Skin epidermis (tissue), 12 donors: ENCODE measurements around the gene FRA10AC1.
"Not testable (repeated sequence)": the region's sequence is repeated elsewhere in the genome, so short reads cannot be mapped to it uniquely, and the experiment has no call there.

Source experiments
- H3K27ac ChIP-seq, 21 experiments: fragments of 200-600 bp; sonication (generic) in 11 of 21; one replicate each; pipeline ENCODE4 v1.5.0; 2020; ENCODE audit warnings: mild to moderate bottlenecking in 3 of 21, inconsistent platforms in 2 of 21, moderate library complexity in 2 of 21
- H3K4me3 ChIP-seq, 7 experiments: fragments of 200-600 bp; sonication (generic) in 2 of 7; one replicate each; pipeline ENCODE4 v1.5.0; 2020; ENCODE audit warnings: inconsistent platforms in 2 of 7, mild to moderate bottlenecking in 2 of 7, moderate library complexity in 1 of 7

Gene FRA10AC1

DNA sequence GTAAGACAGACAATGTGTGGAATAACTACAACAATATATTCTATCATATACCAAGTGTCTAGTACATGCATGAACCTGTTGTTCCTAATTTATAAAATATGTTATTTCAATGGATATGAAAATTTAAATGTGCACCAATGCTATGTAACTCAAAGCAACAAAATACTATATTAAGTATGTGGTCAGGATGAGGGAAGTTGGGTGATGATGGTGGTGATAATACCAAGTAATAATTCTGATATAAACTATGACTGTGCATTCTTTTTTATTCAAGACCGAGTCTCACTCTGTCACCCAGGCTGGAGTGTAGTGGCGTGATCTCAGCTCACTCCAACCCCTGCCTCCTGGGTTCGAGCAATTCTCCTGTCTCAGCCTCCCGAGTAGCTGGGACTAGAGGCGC, 2.1 kb upstream of the FRA10AC1 start:
- no peak overlapping the region for H3K4me3 ChIP-seq
- H3K27ac ChIP-seq = no peak overlapping the region

DNA sequence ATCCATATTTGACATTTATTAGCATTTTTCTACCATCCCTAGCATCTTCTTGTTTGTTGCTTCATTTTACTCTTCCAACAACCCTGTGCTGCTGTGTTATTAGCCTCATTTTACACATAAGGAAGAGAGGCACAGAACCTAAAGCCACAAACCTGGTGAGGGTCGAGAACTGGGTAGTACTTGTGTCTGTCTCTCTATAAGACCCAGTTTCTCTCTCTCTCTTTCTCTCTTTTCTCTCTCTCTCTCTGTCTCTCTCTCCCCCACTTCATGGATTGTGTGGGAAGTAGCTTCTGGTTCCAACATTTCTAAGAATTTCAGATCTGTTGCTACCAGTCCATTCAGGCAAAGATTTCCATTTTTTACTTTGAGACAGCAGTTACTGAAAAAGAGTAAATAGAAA, 1.4 kb upstream of the FRA10AC1 start:
- Histone ChIP-seq H3K27ac (no peak overlapping the region), H3K4me3 (peak overlapping the region in 1 of 7 experiments; percentile 74)

DNA sequence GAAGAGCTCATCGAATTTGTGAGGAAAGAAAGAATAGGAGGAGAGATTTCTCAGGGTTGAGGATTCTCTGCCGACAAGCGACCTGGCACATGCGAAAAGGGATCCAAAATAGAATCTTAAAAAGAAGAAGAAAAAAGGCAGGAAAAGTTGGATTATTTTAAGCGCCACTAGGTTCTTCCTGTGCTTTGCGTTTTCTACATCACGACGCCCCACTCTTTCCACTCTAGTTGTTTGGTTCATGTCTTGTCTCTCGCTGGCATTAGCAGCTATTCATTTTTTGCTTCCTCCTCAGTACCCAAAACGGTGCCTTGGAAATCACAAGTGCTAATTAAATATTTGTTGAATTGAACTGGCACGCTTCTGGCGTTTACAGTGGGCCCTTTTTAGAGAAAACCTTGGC, 674 bp upstream of the FRA10AC1 start:
- peak overlapping the region; percentile 43 to 74 (median 66) for H3K4me3 ChIP-seq
- peak overlapping the region in 20 of 21 experiments; percentile 53 to 92 (median 86) for H3K27ac ChIP-seq

DNA sequence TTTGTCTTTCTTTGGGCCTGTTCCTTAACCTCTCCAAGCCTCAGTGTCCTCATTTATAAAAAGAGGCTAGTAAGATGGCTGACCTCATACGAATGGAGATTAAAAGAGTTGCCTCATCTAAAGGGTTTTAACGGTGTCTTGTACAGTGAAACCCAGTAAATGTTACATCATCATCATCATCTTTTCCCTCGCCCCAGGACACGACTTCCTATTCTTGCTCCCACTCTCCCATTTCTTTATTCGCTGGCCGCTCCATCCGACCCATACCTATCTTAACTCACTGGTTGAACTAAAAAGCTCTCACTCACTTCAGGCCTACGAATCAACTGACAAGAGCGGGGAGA, 554 bp downstream of the FRA10AC1 start:
- H3K27ac ChIP-seq = peak overlapping the region; percentile 38 to 92 (median 86)

DNA sequence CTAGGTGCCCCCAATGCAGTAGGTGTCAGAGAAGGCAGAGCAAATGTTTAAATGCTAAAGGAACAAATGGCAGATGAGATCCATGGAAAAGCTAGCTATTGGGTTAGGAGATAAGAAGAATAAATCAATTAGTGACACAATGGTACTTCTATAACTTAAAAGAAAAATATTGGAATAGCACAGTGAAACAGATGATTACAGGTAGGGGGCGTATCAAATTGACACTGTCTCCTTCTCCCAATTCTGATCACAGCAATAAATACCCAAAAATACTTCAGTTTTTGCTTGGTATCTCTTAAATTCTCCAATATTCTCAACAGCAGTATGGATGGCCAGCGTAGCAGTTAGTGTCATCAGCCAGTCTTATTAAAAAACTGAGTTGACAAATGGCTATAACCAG, 5.2 kb downstream of the FRA10AC1 start:
- H3K4me3 ChIP-seq = no peak overlapping the region
- no peak overlapping the region for H3K27ac ChIP-seq

More for the DNA sequence above, 554 bp downstream of the FRA10AC1 start:
- H3K4me3 ChIP-seq = peak overlapping the region; percentile 43 to 74 (median 66)

DNA sequence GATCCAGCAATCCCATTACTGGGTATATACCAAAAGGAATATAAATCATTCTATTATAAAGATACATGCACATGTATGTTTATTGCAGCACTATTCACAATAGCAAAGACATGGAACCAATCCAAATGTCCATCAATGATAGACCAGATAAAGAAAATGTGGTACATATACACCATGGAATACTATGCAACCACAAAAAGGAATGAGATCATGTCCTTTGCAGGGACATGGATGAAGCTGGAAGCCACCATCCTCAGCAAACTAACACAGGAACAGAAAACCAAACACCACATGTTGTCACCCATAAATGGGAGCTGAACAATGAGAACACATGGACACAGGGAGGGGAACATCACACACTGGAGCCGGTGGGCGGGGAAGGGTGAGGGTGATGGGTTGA, 5.8 kb downstream of the FRA10AC1 start:
- H3K27ac ChIP-seq, H3K4me3 ChIP-seq: not testable (repeated sequence)

DNA sequence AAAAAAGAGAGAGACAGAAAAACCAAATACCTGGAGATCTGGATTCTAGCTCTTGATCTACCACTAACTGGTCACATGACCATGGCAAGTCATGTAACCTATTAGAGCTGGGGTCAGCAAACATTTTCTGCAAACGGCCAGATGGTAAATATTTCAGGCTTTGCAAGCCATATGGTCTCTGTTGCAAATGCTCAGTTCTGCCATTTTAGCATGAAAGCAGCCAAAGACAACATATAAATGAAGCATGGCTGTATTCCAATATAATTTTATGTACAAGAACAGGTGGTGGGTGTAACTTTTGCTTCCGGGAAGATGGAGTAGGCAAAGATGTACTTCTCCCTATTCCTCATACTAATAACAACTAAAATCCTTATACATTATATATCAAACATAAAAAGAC, 6.7 kb downstream of the FRA10AC1 start:
- Histone ChIP-seq H3K4me3 (no peak overlapping the region), H3K27ac (no peak overlapping the region)

DNA sequence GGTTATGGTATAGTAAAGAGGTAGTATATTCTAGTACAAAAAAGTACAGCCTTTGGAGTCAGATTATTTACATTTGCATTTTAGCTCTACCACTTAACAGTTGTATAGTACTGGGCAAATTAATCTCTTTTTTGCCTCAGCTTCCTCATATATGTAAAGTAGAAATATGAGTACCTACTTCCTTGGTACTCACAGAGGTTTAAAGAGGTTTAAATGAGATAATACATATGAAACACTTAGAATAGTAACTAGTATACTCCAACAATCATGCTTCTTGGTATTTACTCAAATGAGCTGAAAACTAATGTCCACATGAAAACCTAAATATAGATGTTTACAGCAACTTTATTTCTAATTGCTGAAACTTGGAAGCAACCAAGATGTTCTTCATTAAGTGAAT, 14.7 kb downstream of the FRA10AC1 start:
- Histone ChIP-seq H3K27ac (no peak overlapping the region), H3K4me3 (no peak overlapping the region)

DNA sequence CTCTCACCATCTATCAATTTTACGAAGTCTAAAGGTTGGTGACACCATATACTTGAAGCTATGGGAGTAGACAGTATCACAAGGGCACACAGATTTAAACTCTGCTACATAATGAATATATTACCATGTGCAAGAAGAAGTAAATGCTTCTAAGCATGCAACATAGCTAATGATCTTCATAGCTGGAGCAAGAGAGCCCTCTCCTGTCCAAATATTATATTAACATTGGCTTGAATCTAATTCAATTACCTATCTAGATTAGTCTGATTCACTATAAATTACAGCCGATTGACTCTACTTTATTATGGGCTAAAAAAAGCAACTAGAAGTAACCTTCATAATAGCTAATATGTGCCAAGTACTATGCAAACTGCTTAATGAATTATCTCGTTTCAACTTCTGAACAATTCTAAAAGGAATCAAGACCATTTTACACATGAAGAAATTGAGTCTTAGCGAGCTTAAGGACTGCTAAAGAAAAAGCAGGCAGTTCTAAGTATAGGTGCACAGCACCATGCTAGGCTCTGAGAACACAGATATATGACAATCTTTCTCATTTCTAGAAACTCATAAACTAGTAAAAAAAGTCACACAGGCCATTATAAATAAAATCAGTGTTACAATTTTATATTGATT, 21.9 kb downstream of the FRA10AC1 start:
- Histone ChIP-seq H3K27ac (no peak overlapping the region), H3K4me3 (no peak overlapping the region)

DNA sequence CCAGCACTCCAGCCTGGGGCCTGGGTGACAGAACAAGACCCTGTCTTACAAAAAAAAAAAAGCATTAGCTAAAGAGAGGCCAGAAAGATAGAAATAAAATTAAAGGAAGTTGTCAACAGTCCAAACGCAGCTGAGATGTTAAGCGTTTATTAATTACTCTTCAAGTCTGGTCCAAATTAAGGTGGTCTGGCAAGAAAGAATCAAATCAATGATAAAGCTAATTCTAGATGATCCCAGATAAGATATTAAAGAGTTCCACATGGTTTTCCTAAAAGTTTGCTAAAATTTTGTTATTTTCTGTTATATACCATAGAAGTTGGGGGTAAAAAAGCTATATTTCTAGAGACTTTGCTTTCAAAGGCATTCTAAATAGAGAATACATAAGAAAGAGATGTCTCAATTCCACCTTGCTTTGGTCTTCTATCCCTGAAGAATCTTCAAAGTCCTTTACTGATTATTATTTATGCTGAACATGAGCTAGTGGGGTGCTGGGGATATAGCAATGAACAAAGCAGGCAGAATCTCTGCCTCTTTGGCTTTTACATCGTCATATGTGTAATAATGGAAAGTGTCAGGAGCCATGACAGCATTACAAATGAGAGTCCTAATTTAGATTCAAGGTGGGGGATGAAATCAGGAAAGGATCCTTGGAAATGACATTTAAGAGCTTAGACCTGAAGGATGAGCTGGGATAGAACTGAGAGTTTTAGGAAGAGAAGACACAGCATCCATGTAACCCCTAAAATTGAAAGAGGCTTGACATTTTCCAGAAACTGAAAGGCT, 23.4 kb downstream of the FRA10AC1 start:
- Histone ChIP-seq H3K4me3 (no peak overlapping the region), H3K27ac (no peak overlapping the region)

DNA sequence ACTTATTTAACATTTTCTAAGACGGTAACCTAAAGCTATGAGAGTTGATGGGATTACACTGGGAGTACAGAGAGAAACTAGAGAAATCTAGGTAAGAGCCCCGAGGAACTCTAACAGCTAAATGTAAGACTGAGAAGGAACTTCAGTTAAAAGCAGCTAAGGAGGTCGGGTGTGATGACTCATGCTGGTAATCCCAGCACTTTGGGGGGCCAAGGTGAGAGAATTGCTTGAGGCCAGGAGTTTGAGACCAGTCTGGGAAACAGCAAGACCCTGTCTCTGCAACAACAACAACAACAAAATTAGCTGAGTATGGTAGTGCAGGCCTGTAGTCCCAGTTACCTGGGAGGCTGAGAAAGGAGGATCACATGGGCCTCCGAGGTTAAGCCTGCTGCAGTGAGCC, 24.0 kb downstream of the FRA10AC1 start:
- no peak overlapping the region for H3K27ac ChIP-seq
- no peak overlapping the region for H3K4me3 ChIP-seq

DNA sequence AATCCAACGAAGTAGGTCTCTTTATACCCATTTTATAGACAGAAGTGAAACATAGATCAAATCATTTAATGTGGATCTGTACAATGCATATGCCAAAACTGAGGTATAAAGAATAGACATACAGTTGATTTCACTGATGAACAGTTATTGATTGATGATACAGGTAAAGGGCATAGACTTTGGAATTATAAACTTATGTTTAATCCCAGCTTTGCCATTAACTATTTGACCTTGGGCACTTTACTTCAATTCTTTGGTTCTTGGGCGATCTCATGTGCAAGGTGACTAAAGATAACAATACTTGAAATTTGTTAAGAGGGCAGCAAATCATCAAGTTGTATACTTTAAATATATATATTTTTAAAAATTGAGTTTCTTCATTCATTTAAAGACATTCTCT, 28.6 kb downstream of the FRA10AC1 start:
- H3K4me3 ChIP-seq = no peak overlapping the region

DNA sequence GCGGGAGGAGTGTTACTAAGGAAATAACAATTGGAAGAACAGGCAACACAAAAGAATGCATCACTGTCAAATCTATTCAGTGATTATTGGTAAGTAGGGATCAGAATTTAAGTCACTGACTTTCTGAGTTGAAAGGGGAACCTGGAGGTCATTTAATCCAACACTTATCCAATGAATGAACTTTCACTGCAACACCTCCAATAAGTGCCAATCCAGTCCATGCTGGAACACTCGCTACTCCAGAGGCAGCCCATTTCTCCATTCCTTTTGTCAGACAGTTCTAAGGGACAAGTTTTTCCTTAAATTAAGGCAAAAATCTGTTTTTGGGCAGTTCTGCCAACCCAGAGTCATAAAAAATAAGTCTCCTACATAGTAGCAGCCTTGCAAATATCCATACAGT, 29.5 kb downstream of the FRA10AC1 start:
- Histone ChIP-seq H3K4me3 (no peak overlapping the region), H3K27ac (no peak overlapping the region)

More for the DNA sequence above, 28.6 kb downstream of the FRA10AC1 start:
- no peak overlapping the region for H3K27ac ChIP-seq

DNA sequence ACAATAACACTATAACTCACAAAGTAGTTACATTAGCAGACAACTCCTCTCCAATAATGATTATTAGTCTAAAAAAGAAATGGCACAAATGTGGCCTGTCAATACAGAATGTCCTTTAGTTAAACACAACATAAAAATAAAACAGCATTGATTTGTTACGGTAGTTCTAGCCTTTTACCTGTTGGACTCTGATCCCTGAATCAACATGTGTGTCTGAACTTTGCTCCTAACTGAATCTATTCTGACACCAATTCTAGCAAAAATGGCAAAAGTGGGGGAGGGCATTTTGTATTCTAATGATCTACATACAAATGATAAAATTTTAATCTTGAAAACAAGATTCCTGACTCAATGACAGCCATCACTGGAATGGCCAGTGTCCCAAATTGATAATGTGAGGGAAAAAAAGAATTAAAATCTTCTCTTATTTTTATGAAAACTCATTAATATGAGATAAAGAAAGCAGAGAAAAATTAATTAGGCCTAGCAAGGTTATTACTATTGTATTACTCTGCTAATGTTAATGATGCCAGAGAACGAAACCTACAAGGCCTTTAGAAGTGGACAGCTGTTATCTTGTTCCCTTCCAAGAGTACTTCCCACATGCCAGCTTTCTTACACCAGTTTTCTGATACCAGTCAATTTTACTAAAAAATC, 30.2 kb downstream of the FRA10AC1 start:
- no peak overlapping the region for H3K27ac ChIP-seq
- H3K4me3 ChIP-seq = no peak overlapping the region

DNA sequence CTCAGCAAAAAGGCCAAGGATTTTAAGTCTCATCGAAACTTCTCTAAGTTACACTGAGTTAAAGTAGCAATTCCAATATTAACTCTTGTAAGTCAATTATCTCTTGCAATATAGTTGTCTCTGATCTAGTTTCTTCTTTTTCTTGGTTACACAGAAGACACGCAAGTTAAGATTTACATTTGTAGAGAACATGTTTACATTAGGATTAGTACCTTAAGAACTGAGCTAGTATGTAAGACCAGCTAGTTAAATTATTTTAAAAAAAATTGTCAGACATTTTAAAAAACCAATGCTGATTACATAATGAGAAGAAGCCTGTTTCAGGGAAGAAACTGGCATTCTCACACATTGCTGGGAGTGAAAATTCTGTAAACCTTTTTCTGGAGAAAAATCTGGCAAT, 31.4 kb downstream of the FRA10AC1 start:
- H3K27ac ChIP-seq = no peak overlapping the region
- no peak overlapping the region for H3K4me3 ChIP-seq

DNA sequence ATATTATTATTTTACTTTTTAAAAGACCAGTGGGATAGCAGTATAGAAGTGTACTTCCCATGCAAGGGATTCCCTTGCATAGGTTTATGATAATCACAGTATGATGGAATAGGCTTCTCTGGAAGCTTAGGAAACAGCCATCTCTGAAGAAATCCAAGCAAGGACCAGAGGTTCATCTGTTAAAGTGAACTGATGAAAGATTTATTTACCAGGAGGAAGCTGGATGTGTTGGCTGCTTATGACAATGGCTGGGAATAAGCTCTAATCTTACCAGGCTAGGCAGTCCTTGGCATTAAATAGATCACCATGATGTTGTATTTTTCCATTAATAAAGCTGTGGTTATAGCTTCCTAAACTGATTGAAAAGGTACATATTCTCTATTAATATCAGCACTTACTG, 32.0 kb downstream of the FRA10AC1 start:
- Histone ChIP-seq H3K4me3 (no peak overlapping the region), H3K27ac (no peak overlapping the region)

DNA sequence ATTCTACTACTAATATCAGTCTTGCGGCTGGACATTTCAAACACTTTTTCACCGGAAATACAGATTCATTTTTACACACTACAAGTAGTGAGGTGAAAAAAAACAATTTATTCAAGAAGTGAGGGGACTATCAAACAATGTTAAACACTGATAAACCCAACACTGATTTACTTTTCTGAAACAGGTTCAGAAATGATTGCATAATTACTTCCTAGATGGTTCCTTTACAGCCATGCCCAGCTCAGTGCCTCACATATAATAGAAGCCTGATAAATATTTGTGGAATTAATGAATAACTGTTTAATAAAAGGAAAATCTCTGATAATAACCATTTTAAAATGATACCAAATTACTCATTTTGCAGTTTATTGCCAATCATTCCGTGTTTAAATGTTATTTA, 34.6 kb downstream of the FRA10AC1 start:
- no peak overlapping the region for H3K4me3 ChIP-seq

DNA sequence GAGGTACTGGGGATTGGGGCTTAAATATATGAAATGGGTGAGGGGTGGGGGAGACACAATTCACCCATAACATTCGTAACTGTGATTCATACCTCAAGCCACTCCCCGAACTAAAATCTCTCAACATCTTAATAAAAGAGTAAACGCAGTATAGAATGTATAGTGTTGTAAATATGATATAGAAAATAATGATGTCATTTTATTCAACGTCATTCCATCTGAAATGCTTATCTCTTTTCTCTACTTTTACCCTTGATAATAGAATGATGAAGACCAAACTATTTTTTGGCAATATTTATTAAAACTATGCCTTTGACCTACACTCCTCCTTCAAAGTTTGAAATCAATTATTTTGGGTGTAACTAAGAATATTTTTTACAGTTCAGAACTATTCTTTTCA, 36.4 kb downstream of the FRA10AC1 start:
- Histone ChIP-seq H3K4me3 (no peak overlapping the region), H3K27ac (no peak overlapping the region)

More for the DNA sequence above, 34.6 kb downstream of the FRA10AC1 start:
- H3K27ac ChIP-seq = no peak overlapping the region

DNA sequence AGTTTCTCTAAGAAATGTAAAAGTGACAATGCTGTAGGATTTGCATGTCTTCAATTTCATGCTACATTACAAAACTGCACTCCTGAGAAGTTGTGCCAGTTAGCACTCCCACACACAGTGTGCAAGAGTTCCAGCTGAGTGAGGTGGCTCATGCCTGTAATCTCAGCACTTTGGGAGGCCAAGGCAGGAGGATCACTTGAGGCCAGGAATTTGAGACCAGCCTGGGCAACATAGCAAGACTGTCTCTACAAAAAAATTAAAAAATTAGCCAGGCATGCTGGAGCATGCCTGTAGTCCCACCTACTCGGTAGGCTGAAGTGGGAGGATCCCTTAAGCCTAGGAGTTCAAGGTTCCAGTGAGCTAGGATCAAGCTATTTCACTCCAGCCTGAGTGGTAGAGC, 44.6 kb downstream of the FRA10AC1 start:
- Histone ChIP-seq H3K27ac (no peak overlapping the region), H3K4me3 (no peak overlapping the region)

DNA sequence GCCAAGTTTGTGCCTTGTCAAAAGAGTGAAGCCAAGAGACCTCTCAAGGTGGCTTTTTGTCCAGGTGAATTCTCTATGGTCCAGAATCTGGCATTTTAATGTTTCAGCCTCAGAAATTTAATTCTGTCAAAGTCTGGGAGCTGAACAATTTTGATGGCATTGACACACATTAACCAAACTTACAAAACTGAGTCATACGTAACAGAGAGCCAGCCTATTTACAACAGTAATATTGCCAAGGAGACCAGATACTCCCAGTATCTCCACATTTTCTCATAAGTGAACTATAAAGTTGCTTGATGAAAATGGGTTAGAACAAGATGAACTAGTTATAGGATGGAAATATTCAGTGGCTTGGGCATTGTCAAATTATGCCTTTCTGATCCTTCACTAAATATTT, 46.2 kb downstream of the FRA10AC1 start:
- Histone ChIP-seq H3K27ac (no peak overlapping the region), H3K4me3 (no peak overlapping the region)

DNA sequence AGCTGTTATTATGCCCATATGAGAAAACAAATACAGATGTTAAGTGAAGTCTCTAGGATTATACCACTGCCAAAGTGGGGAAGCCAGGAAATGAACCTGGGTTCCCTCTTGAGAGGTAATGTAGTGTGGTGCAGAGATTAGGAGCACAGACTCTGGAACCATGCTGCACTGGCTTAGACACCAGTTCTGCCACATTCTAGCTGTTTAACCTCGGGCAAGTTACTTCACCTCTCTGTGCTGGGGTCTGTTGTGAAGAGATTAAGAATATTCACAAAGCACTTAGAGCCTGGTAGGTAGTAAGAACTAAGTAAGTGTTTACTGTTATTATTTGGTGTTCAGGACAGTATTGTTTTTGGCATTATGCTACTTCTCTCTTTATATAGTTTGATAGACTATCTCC, 48.2 kb downstream of the FRA10AC1 start:
- no peak overlapping the region for H3K4me3 ChIP-seq

More for the DNA sequence above, 48.2 kb downstream of the FRA10AC1 start:
- H3K27ac ChIP-seq = no peak overlapping the region
